Measurements from ENCODE around the gene NIN.

NIN gene

DNA sequence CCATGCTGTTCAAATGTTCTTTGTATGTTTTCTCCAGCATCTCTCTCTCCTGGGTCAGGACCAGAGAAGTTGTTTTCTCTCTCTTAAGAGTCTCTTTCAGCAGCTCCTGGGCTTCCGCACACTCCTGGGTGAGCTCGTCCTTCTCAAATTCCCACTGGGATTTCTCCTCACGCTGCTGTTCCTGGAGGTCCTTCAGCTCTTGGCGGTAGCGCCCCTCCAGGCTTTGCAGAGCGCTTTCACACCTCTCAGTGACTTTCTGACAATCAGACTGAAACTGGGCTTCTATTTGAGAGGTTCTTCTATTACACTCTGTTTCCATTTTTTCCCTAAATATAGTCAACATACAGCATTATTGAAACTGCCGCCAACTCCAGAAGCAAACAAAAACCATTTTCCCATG is 72.7 kb downstream of the NIN start:
- no peak for DNase-seq

DNA sequence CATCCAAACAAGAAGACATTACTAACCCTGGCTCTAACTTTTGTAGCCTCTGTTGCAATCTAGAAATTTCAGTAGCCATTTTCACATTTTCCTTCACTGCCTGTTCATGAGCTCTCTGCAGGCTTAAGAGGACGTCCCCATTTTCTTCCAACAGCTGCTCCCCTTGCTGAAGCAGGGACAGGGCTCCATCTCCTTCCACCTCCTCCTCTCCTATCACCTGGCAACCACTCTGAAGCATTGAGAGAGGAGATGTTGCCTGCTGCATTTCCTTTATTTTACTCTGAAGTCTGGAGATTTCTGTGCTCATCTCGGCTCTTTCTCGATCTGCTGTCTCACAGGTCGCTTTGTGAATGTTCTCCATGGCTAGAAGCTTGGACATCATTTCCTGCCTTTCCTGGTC is 73.3 kb downstream of the NIN start:
- DNase-seq: no peak

DNA sequence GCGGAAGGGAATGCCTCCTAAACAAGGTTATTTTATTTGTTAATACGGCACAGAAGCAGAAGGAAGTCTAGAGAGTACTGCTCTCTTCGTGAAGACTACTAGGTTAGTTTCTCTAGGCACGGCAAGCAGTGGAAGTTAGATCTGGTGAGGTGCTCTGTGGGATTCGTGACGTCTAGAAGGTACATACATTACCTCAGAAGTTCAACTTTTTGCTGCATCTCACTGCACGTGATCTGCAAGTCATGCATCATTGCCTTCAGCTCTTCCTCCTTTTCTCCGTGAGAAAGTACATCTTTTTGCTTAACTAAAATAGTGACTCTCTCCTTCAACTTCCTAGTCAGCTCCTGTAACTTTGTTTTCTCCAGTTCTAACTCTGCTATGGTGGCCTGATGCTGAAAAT is 74.7 kb downstream of the NIN start:
- DNase-seq: no peak

DNA sequence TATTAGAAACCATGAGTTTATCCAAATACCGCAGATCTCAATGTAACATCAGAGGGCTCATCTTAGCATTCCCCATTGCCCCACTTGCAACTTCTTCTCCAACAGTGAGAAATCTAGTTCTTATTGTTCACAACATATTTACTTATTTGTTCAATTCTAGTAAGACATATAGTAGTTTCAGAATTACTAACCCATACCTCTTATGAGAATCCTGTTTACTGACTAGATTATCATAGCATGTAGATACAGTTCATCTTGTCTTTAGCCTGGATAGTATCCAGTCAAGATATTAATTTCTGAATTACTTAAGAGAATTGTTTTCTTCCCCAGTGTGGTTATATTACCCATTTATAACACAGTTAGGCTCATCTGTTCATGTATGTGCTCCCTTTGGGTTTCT is 80.6 kb downstream of the NIN start:
- no peak for DNase-seq

DNA sequence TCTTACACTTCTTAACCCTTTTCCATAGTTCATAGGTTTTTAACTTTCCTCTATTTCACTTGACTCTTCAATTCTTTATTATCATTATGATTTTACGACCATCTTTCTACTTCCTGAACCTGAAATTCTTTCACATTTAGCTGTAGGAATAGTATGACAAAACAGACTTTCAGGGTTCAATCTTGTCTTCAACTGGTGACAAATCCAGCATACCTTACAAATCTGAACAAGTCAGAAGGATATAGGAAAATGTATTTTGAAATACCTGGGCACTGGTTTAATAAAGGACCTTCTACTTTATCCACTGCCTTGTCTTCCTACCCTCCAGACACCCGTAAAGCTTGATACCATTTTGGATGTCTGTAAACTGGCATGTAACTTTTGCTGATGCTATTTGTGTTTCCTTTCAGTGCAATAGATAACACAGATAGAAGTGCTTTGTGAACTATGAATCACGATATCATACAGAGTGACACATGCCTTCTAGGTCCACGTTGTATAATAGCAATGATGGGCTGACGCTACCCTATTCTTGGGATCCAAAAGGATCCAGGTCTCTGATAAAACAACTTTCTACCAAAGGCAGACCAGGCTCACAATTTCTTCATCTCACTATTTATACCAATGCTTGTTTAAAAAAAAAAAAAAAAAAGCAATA is 85.4 kb downstream of the NIN start:
- DNase-seq: no peak

DNA sequence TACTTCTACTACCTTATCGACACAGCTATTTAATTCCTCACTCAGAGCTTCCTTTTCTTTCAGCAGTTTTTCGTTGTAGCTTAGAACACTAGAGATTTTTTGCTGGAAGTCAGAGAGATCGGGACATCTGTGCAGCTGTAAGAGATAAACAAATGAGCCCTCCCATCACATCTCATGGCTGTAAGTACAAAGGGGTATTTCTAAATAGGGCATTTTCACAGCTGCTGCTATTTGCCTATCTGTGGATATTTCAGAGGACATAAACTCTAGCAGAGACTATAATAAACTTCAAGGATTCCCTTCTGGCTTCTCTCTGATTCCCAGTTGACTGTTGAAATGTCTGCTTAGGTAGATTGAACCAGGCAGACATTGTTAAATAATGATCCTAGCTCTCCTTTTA is 86.7 kb downstream of the NIN start:
- no peak for DNase-seq

DNA sequence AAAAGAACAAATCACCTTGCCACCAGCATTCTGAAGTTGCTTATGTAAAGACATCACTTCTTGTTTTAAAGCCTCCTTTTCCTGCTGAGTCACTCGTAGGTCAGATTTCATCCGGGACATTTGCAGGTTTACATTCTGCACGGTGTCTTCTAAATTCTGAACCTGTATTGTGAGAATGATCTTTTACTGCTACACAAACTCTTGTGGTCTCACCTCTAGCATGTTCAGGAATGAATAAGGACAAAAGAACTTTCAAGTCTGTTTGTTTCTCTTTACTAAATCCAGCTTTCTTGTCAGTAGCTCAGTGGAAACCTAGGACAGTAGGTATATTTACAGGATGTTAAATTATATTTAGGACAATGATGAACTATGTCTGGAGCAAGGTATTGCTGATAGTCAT is 89.4 kb downstream of the NIN start:
- DNase-seq: no peak

DNA sequence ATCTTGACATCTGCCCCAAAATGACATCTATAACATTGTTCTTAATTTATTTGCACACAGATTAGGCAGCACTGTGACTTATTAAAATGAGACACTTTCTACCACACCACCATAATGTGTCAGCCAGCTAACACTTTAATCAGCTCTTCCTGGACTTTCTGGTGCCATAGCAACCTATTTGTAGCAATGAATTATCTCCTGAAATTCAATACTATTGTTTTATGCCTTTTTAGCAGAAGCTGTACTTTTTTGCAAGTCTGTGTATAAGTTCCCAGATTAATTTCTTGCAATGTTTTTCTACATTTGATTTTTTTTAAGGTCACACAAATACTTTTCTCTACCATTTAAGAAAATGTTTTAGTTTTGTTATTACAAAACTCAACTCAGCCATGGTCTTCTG is 90.1 kb downstream of the NIN start:
- no peak for DNase-seq

DNA sequence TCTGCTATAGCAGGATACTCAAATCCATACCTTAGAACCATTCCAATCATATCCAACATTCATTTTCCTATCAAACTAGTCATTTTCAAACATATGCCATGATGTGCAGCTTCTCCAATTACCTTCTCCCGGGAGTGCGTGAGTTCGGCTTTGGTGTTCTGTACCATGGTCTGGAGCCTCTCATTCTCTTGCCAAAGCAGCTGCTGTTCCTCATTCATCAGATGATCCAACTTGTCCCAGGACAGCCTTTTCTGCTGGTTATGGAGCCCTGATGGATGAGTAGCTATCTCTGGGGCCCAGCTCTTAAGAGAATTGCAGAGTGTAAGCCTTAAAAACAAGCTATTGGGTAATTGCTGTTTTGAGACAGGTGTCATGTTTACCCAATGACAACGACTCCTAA is 91.8 kb downstream of the NIN start:
- no peak for DNase-seq

DNA sequence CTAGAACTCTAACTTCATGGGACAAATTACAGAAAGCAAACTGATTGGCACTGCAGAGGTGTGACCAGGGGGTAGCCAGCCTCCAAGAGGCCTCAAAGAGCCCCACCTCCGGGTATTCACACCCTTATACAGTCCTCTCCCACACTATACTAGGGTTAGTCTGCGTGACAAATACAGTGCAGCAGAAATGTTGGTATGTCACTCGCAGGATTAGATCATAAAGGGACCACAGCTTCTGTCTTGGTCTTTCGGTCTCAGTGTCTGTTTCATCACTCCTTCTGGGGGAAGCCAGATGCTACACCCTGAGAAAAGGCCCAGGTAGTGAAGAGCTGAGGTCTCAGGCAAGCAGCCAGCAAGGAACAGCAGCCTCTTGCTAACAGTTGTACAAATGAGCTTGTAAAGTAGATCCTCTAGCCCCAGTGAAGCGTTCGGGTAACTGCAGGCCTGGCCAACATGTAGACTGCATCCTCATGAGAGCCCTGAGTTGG is 94.0 kb downstream of the NIN start:
- no peak for DNase-seq

DNA sequence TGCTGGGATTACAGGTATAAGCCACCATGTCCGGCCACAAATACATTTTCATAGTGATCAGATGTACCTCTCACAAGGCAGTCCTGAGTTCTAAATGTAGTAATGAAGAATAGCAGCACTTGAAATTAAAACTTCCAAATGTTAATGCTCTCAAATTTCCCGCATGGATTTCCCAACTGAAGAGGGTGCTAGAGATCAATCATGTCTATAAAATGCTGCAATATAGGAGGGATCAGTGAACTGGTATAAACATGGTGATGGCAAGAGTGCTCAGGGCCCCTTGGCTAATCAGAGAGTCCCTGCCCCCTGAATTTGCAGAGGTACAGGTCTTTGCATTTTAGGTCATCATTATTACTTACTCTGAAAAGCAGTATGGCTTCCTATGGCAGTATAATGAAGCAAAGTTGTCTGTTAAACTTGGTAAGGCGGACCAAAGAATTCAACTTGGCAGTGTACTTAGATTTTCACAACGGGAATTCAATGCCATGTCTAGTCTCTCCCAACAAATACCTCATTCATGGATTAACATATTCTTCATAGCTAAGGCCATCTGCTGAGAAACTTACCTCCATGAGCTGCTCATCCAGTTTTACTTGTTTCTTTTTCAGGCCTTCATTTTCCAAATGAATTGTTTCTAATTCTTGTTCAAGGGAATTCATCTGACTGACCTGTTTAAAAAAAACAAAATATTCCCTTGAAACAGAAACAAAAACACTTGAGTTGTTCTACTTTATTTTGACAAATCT is 95.8 kb downstream of the NIN start:
- no peak for DNase-seq

DNA sequence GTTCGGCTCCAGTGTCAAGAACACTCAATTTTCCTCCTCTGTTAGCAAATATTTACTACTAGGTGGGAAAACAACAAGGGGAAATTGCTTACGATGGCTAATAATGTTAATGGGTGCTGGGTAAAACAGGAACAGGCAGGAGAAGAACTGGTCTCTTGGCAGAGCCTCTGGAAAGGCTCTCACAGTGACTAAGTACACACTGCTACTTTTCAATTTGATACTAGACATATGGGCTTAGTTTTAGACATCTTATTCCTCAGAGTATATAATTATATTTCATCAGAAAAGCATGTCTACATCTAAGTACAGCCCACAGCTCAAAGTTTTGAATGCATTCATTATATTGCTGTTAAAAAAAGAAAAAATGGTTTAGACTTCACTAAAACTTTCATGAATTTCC is 97.5 kb downstream of the NIN start:
- no peak for DNase-seq

DNA sequence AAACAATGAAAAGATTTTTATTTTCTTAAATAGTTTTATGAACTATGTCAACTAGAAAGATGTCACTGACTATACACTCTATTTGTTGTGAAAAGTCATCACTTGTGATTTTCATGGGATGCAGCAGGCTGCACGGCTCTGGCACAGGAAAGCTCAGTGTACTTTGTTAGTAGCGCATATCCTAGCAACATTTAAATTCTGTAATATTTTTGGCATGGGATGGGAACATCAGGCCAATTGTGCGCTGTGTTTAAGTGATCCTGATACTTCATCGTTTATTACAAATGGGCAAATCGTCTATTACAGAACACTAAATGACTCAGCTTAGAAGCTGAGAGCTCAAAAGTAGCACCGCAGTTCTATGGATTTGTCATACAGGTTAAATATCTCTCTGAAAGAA is 102.1 kb downstream of the NIN start:
- no peak for DNase-seq

DNA sequence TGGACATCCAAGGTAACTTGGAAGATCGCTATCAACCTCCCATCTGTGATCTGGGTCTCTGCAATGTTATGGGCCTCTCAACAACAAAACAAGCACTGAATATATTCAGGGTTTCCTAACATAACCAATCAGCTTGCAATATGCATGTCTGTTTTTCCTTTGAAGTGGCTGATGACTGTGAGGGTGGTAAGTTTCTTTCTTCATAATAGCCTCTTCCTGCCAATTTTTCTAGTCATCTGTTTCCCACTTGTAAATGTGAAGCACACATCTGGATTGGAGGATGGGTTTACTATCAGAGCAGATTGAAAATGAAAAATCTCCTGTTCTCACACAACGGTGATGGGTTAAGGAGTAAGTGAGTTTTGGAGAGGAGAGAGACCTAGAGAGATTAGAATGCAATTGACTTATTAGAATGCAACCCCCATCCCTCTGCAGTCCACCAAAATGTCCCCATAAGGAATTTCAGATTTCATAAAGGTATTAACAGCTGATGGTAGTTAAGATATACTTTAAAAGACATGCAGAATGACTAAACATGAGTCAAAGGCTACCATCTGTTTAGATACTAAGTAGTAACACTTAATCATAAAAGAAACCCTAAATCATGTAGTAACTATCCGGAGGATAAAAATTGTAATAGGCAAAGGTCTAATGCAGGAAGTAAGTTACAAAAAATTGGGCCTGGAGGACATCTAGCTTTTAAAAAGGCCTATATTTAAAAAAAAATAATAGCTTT is 104.4 kb downstream of the NIN start:
- no peak for DNase-seq

DNA sequence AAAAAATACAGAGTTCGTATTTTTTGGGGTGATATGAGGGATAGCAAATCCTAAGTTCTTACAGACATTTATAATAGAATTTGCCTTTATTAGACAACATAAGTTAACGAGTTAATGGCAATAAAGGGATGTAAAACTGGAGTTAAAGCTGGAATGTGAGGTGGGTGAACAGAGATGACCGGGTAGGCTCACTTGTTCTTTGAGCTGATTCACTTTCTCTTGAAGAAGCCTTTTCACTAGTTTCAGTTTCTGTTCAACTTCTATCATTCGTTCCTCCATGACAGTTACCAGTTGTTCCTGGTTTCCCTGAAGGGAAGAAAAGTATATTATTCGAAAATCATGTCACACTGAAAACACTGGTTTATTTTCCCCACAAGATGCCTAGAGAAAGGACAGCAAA is 105.2 kb downstream of the NIN start:
- no peak for DNase-seq

DNA sequence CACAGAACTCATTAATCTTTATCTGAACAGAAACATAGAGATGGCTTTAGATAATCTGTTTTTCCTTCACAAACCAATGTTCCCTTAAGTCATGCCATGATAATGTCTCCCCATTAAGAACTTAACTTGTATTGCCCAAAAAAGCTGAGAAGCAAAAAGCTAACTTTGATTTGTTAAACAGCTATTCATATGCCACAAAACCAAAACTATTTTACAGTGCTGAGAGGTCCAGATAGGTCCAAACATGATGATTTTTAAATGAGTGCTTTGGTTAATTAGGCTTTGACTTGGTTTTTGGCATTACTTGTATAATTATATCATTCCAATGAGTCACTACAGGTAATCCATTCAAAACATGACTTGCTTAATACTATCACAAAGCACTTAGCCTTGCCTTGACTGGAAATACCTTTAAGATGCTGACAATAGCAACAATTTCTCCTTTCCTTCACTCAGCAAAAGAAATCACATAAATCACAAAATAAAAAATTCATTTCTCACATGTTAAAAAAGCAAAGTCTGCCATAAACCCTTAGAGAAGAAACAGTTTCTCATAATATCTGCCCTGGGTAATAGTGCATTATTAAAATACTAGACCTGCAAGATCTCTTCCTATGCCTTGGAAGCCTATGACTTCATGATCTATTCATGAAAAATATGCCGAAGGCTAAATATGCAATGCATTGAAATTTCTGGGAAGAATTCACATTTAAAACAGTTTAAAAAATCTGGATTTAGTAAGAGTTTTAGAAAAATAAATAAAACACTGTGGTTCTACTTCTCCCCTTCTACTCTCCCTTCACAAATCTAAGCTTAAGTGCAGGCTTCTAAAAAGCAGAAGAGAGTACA is 110.8 kb downstream of the NIN start:
- DNase-seq: no peak

DNA sequence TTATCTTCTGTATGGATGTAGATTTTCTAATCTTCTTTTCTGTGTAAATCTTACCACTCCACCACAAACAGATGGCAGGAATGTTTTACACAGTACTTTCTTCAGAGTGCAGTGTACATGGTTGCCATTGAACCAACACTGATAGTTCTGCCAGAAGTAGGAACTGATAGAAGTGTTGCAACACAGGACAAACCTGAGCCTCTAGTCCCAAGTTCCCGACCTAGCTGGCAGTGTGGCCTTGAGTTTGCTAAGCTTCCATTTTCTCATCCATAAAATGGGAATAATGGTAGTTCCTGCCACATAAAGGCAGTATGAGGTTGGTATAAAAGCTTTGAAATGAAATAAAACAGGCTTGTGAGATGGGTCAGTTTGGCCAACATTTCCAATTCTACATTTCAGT is 112.0 kb downstream of the NIN start:
- no peak for DNase-seq

DNA sequence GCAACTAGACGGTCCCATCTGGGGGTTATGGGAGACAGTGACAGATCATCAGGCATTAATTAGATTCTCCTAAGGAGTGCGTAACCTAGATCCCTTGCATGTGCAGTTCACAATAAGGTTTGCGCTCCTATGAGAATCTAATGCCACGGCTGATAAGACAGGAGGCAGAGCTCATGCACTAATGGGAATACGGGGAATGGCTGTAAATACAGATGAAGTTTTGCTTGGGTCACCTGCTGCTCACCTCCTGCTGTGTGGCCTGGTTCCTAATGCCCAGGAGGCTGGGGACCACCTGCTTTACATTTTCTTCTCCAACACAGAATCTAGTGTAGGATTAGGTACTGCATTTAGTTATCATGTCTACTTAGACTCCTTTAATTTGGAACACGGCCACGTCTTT is 113.2 kb downstream of the NIN start:
- no peak for DNase-seq

DNA sequence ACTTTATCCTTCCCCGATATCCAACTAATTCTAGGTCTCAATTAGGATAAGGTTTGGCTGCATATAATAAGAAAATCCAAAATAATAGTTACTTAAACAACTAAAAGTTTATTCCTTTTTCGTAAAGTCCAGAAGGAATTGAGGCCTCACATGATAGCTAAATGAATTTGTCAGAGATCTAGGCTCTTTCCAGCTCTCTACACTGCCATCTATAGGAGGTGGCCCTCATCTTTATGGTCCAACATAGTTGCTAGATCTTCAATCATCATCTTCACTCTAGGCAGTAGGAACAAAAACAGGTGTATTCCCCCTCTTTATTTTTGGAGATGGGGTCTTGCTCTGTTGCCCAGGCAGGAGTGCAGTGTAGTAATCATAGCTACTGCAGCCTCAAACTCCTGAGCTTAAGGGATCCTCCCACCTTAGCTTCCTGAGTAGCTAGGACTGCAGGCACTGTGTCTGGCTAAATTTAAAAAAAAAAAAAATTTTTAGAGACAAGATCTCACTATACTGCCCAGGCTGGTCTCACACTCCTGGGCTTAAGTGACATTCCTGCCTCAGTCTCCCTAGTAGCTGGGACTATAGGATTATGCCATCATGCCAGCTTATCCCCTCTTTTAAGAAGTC is 116.4 kb downstream of the NIN start:
- no peak for DNase-seq

DNA sequence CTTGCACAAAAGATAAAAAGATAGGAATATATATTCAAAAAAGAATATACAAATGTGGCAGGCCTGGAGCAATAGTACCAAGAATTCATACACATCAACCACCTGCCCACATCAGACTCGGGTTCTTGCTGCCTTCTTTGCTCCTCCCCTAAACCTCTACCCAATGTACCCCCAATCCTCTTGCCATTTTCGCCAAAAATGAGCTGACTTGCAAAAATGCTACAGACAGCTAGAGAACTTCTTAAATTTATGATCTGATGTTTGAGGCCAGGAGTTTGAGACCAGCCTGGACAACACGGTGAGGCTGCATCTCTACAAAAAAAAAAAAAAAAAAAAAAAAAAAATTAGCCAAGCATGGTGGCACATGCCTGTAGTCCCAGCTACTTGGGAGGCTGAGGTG is 119.9 kb downstream of the NIN start:
- DNase-seq: no peak

DNA sequence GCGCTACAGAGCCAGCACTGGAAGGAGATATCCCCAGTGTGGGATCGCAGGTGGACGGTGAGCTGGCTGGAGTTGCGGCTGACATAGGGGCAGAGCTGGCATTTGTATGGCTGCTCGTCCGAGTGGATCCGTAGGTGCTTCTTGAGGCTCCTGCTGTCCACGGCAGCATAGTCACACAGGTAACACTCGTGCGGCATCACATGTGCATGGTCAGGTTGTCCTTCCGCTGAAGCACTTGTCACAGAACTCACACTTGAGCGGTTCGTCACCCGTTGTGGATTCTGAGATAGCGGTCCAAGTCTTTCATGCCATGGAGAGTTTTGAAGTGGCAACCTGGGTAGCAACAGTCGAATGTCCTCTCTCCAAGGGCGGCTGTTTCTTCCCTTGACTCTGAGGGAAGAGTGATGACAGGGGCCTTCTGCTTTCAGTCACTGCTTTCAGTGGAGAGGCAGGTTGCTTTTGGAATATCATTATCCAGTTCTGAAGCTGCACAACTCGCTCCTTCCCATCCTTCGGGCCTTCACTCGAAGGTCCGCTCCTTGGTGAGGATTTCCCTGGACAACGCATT is 125.9 kb downstream of the NIN start:
- DNase-seq: no peak

DNA sequence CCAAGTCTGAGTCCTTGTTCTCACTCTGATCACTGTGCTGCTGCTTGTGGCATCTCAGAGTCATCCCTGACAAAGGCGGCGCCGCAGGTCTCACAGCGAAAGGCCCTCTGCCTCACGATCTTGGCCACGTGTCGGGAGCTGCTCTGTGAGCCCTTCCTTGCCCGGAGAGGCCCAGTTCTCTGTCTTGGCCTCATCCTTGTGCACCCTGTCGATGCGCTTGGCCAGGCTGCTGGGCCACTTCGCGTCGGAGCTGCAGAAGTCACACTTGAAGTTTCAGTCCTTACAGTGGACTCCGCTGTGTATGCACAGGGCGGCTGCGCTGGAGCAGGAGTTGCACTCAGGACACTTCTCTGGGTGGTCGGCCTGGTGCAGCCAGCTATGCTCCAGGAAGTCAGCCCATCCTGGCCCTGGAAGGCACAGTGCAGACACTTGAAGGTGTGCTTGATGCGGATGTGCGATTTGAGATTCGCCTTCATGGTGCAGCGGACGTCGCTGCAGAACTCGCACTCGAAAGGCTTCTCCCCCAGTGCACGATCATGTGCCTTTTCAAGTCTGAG is 126.4 kb downstream of the NIN start:
- no peak for DNase-seq
